ENCODE measurements around the gene ZNF680.
"Not testable (repeated sequence)": the region's sequence is repeated elsewhere in the genome, so short reads cannot be mapped to it uniquely, and the experiment has no call there.

The ZNF680 gene

DNA sequence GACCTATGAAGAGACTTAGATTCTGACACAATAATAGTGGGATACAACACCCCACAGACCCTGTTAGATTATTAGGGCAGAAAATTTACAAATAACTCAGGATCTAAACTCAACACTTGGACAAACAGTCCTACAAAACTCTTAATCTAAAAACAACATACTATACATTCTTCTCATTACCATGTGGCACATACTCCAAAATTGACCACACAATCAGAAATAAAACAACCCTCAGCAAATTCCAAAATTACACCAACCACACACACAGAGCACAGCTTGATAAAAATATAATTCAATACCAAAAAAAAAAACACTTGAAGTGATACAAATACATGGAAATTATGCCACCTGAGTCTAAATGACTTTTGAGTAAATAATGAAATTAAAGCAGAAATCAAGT lies 7.8 kb downstream of the ZNF680 start:
- no peak for DNase-seq (ENCODE audit: low read depth)

DNA sequence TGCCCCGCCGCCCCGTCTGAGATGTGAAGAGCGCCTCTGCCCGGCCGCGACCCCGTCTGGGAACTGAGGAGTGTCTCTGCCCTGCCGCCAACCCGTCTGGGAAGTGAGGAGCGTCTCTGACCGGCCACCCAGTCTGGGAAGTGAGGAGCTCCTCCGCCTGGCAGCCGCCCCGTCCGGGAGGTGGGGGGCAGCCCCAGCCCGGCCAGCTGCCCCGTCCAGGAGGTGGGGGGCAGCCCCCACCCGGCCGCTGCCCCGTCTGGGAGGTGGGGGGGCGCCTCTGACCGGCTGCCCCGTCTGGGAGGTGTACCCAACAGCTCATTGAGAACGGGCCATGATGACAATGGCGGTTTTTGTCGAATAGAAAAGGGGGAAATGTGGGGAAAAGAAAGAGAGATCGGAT lies 8.7 kb downstream of the ZNF680 start:
- not testable (repeated sequence) for DNase-seq (ENCODE audit: low read depth)

DNA sequence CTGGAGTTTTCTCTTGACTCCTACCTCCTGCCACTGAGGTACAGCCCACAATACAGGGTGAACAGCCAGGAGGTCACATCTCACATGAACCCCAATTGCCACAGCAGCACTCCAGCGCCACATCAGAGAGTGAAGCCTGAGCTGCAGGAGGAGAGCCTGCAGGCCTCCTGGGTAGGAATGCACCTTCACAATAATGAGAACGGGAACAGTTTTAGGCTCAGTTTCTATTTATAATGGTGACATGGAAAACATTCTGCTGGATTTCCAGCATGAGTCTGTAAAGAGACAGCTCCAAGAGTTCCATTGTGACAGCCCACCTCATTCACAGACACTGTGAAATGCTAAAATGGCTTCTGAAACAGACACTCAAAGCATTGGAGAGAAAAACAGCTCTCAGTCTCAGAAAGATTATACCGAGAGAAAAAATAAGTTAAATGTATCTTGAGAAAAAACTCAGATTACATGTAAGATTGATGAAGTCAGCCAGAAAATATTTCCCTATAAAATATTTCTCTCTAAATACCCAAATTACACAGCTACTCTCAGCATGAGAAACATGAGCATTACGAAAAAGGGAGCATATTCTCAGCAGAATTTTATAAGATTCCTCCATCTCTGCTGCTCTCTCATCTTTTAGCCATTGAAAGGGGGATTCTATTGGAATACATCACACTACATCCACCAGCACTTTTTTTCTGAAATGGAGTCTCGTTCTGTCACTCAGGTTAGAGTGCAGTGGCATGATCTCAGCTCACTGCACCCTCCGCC lies 11.3 kb downstream of the ZNF680 start:
- no peak for DNase-seq (ENCODE audit: low read depth)

DNA sequence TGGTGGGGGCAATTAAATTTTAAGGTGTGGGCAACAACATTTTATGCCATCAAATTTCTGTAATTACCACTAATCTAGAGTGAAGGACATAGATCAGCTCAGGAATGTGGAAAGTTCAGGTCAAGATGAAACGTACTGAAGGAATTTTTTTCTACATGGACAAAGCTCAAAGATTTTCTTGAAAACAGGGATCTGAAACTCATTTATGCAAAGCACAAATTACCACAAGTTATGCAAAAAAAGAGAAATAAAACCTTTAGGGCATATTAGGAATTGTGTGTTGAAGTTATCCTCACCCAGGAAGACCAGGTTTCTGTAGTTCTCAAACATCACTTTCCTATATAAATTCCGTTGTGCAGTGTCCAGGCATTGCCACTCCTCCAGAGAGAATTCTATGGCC lies 18.9 kb downstream of the ZNF680 start:
- DNase-seq (ENCODE audit: low read depth) = no peak

DNA sequence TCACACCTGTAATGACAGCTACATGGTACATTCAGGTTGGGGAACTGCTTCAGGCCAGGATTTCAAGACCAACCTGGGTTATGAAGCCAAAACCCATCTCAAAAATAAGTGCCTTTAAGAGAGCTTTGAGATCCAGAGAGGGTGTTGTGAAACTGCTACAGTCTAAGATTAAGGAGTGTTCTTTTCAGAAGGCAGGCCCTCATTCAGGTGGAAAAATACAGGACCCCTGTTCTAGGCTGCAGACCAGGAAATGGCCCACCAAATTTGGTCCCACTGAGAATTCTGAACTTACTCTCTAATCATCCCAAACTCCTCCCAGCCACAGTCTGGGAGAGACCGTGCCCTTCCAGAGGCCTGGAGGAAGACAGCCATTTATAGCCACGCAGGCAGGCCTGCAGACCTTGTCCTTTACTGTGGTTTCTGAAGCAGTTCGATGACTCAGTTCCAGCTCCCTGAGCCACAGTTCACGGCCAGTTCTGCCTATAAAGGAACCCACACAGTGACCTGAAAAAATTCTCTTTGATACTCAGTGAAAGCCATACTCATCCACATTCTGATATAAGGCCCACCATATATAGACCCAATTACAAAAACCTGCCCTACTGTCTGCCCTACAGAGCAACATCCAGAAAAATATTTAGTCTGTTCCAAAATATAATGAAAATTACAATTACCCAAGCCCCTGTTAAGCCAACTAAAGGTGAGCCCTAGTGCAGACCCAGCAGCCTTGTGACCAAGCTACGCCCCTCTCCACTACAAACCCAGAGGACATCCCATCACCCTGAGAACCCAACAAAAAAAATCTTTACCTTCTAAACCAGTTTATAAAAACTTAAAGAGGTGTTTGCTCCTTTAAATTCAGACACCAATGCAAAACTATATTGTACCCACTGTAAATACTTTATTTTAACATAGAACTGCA lies 21.2 kb downstream of the ZNF680 start:
- no peak for DNase-seq (ENCODE audit: low read depth)

DNA sequence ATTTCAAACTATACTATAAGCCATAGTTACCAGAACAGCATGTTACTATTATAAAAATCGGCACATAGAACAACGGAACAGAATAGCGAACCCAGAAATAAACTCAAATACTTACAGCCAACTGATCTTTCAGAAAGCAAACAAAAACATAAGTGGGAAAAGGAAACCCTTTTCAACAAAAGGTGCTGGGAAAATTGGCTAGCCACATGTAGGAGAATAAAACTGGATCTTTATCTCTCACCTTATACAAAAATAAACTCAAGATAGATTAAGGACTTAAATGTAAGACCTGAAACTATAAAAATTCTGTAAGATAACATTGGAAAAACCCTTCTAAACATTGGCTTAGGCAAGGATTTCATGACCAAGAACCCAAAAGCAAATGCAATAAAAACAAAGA lies 29.1 kb downstream of the ZNF680 start:
- no peak for DNase-seq (ENCODE audit: low read depth)

DNA sequence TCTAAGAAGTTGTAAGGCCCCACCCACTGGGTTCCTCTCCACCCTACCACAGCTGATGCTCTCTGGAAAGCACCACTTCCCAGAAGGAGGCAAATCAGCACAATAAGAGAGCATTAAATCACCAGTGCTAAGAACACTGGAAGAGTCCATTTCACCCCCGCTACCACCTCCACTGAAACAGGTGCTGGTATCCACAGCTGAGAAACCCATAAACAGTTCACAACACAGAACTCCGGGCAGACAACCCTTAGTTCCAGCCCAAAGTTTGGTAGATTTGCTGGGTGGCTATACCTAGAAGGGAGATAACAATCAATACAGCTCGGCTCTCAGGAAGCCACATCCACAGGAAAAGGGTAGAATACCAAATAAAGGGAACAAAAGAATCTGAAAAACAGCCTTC lies 34.1 kb downstream of the ZNF680 start:
- DNase-seq (ENCODE audit: low read depth) = no peak

DNA sequence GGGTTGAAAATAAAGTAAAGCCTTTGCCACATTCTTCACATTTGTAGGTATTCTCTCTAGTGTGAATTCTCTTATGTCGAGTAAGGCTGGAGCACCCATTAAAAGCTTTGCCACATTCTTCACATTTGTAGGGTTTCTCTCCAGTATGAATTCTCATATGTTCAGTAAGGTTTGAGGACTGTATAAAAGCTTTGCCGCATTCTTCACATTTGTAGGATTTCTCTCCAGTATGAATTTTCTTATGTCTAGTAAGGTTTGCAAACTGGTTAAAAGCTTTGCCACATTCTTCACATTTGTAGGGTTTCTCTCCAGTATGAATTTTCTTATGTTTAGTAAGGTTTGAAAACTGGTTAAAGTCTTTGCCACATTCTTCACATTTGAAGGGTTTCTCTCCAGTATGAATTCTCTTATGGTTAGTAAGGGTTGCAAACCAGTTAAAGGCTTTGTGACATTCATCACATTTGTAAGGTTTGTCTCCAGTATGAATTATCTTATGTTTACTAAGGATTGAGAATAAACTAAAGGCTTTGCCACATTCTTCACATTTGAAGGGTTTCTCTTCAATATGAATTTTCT lies 41.4 kb downstream of the ZNF680 start:
- DNase-seq (ENCODE audit: low read depth) = no peak

DNA sequence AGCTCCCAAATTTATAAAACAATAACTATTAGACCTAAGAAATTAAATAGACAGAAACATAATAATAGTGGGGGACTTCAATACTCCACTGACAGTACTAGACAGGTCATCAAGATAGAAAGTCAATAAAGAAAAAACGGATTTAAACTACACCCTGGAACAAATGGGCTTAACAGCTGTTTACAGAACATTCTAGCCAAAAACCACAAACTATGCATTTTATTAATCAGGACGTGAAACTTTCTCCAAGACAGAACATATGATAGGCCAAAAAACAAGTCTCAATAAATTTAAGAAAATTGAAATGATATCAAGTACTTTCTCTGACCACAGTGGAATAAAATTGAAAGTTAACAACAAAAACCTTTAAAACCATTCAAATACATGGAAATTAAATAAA lies 46.4 kb downstream of the ZNF680 start:
- DNase-seq (ENCODE audit: low read depth) = no peak

DNA sequence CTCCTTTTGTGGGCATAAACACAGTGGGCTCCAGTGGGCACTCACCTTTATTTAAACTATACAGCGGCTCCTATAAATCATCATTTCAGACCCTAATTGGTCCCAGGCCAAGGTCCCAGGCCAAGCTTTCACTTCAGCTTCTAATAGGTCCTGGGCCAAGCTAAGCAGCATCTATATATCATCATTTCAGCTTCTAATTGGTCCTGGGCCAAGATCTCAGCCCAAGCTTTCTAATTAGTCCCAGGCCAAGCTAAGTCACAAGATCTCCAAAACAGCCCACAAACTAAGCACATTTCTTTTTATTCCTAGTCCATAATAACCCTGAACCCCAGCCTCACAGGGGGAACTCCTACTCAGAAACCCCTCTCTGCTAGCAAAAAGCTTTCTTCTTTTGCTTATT lies 47.1 kb downstream of the ZNF680 start:
- DNase-seq (ENCODE audit: low read depth) = no peak

DNA sequence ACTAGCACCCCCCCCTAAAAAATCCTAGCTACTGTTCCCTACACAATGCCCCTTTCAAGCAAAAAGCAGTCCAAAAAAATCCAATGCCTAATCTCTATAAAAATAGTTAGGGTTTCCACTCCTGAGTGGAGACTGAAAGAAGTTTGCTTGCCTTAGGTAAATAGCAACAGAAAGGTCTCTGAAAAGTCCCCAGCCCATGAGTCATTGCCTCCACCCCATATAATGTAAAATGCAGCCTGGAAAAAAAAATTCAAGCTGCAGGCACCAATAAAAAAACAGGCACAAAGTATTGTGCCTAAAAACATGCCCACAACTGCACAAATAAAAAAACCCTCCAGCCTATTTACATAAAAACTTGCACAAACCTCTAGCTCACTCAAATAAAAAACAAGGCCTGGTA lies 47.5 kb downstream of the ZNF680 start:
- DNase-seq (ENCODE audit: low read depth) = no peak

DNA sequence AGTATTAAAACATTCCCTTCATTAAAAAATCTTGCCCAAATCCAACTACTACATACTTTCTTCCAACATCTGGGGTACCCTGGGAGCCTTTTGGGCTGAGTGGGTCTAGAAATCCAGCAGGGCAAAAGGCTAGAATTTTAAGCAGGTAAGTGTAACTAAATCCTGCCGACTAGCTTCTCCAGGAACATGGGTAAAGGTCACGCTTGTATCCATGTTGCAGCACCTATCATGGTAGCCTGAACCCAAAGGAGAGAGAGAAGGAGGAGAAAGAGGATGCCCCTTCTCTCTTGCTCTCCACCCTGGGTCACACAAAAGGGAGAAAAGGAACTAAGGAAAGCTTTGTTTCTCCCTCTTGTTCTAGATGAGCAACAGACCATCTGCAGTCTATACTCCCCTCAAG lies 53.3 kb downstream of the ZNF680 start:
- DNase-seq (ENCODE audit: low read depth) = no peak

DNA sequence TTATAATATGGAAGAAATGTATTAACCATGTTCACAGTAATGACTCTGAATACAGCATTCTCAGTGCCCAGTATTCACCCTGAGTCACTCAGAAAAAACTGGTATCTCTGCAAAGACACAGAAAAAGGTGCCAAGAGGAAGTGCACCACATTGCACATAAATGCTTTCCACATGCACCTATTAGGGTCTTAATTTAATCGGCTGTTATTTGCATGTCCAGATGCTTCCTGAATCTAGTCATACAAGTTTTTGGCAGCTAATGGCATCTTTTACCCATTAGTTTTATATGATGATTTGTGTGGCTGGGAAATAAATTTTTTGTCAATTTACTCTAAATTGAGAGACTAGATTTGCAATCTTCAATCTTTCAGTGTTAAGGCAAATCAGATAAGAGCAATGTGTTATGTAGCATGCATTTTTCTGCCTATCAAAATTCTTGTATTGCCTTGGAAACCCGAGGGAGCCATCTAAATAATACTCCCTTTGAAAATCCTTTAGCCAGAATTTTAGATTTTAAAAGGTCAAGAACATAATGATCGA lies 58.2 kb downstream of the ZNF680 start:
- no peak for DNase-seq (ENCODE audit: low read depth)

DNA sequence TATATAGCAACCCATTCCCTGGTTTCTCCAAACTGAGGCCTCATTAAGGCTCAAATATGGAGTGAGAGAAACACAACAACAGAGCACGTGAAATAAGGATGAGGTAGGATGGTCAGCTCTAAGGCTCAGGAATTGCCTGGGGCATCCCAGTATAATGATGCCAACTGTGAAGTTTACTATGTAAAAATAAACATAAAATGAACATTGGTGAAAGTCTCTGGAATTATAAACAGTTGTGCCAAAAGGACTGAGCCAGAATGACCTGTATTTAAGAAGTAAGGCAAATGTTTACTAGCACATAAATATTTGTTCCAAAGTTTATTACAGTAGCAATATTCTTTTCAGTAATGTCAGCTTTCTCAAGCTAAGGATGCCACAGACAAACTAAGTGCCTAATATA lies 64.6 kb downstream of the ZNF680 start:
- no peak for DNase-seq (ENCODE audit: low read depth)

DNA sequence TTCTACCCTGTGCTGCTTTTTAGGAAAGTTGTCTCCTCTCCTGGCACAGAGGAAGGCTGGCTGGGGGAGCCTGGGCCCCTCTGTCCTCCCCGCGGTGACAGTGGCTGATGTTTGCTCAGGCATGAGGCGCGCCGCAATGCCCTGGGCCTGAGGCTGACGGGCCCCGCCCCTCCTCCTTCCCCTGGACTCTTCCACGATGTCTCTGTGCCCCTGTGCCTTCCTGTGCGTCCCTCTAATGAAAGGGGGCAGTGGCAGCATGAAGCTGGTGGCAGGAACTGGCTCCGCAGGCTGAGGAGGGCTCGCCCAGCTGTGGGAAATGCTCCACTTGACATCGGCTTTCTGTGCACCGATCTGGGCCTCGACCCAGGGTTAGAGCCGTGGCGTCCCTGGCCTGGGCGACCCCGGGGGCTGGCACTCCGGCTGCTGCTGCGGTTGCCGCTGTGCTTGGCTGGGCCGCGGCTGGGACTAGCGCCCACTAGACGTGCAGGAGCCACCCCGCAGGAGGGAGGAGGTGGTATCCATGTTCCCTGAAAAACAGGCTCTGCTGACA lies 67.9 kb downstream of the ZNF680 start:
- DNase-seq (ENCODE audit: low read depth) = no peak

DNA sequence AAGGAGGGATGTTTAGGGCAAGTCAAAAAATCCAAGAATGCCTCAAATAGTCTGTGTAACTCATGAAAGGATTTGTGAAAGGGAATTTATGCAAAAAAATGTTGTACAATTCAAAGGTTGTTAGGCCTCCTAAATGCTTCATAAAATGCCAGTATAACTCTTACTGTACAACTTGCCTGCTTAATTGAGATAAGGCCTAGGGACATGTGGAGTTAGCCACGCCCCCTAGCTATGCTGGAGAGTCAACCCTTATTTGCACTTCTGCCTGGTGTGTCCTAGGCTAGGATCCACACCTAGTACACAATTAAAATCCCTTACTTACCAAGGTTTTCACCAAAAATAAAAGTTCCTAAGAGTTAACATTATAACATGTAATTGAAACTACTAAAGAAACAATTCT lies 77.2 kb downstream of the ZNF680 start:
- no peak for DNase-seq (ENCODE audit: low read depth)

All from activated T-helper 1 cell treated with Interleukin-2 at 50 U/mL for 16 hours (primary cell).